Dermis microvascular lymphatic vessel endothelial cell (primary cell): ENCODE measurements around the gene DNAJB6. TPM values are rescaled to one million over a fixed set of nuclear protein-coding genes. Genes with fewer than 3 reads are reported as not detected.

Source experiments
- DNase-seq, 2 donors: peaks; one replicate each; pipeline versions ENCODE4 v3.0.0 to v3.0.0-alpha.2; 2010; ENCODE audit warnings: low read depth in 2 of 2
- total RNA-seq: library from RNA; depleted of rRNA; stranded (reverse); fragments of >200 nt; gene quantifications from 2 replicates; pipeline ENCODE4 v1.2.1, GENCODE V29; 2014

Gene DNAJB6
- total RNA-seq, 1 donor from 2014 or later: 89.1 TPM

- DNase-seq: no peak
Measured at GRCh38 chr7:157428554-157428945, 91.7 kb downstream of the DNAJB6 start.

GRCh38 chr7:157429001-157429679 is 92.3 kb downstream of the DNAJB6 start:
- DNase-seq: no peak

- DNase-seq: no peak
Measured at GRCh38 chr7:157429680-157430224, 92.9 kb downstream of the DNAJB6 start.

GRCh38 chr7:157430721-157431120 is 93.9 kb downstream of the DNAJB6 start:
- DNase-seq: no peak

- no peak for DNase-seq
Measured at GRCh38 chr7:157431173-157431950, 94.6 kb downstream of the DNAJB6 start.

GRCh38 chr7:157431951-157432540 is 95.2 kb downstream of the DNAJB6 start:
- no peak for DNase-seq

- DNase-seq: peak in 1 of 2 donors; percentile 26
Measured at GRCh38 chr7:157432541-157432956, 95.7 kb downstream of the DNAJB6 start.

GRCh38 chr7:157432957-157433576 is 96.3 kb downstream of the DNAJB6 start:
- peak; percentile 27 to 46 for DNase-seq

DNA sequence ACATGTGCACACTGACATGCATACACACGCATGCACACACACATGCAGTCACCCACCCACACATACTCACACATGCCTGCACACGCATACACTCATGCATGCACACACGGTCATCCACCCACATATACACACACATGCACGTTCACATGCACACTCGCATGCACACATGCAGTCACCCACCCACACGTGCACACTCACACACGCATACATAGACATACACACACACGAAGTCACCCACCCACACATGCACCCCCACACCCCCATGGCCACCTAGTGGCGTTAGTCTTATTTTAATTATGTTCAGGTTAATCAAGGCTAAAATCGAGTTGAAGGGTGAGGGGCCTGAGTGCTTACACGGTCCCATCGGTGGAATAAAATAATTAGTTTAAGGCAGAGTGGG is 96.8 kb downstream of the DNAJB6 start:
- DNase-seq: no peak

DNA sequence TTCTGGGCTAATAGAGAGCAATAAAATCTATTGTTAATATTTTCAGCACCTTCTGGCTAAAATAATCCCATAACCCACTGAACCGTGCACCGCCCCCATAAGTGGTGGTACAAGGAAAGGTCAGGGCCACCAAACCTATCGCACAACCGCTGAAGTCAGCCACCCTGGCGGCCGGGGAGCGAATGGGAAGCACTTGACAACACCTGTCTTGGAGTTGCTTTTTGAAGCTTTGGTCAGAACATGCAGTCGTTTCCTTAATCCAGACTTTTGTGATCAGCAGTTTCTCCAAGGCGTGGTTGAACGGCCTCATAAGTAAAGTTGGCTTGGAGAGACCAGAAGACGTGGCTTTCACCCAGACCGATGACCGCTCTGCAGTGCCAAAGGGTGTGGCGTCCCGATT is 97.4 kb downstream of the DNAJB6 start:
- DNase-seq: no peak

DNA sequence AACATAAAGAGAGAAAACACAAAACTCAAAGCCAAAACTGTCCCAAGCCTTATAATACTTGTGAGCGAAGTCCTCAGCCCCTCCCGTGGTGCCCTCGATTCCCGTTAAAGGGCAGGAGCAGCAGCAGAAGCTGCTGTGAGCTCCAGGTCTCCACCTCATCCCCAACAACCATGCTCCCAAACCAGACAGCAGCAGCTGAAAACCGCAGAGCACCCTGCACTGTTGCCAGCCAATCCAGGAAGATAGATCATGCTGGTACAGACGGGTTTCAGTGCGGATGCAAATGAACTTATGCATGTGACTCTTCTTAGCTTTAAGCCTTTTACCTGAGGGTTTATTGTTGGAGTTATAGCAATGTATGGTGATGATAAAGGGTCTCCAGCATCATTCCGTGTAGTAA is 97.9 kb downstream of the DNAJB6 start:
- DNase-seq: no peak

DNA sequence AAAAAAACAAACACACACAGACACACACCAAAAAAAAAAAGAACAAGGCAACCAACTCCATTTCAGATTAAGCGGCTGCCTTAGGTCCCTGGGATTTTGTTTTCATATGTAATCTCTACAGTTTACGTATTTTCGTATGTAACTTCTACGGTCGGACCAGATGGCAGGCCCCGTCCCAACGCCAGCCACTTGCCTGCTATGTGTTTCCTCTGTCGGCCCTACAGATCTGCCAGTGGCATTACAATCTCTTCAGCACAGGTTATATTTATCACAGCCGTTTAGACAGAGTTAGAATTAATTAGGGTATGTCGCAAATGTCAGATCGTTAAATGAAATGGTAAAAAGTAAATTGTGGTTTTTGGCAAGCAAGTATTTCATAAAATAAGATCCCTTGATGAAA is 99.3 kb downstream of the DNAJB6 start:
- no peak for DNase-seq

- no peak for DNase-seq
Measured at GRCh38 chr7:157436763-157437480, 100.1 kb downstream of the DNAJB6 start.

GRCh38 chr7:157437519-157438061 is 100.8 kb downstream of the DNAJB6 start:
- DNase-seq: no peak

GRCh38 chr7:157438121-157439025 is 101.6 kb downstream of the DNAJB6 start:
- no peak for DNase-seq

DNA sequence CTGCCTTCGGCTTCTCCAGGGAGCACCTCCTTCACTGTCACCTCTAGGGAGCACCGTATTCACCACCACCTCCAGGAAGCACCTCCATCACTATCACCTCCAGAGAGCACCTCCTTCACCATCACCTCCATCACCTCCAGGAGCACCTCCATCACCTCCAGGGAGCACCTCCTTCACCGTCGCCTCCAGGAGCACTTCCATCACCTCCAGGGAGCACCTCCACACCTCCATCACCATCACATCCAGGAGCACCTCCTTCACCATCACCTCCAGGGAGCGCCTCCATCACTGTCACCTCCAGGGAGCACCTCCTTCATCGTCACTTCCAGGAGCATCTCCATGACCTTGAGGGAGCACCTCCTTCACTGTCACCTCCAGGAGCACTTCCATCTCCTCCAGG is 102.3 kb downstream of the DNAJB6 start:
- no peak for DNase-seq

DNA sequence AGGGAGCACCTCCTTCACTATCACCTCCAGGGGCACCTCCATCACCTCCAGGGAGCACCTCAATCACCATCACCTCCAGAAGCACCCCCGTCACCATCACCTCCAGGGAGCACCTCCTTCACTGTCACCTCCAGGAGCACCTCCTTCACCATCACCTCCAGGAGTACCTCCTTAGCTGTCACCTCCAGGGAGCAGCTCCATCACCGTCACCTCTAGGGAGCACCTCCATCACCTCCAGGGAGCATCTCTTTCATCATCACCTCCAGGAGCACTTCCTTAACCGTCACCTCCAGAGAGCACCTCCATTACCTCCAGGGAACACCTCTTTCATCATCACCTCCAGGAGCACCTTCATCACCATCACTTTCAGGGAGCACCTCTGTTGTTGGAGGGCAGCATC is 103.0 kb downstream of the DNAJB6 start:
- no peak for DNase-seq

GRCh38 chr7:157440346-157441022 is 103.7 kb downstream of the DNAJB6 start:
- DNase-seq: no peak

DNA sequence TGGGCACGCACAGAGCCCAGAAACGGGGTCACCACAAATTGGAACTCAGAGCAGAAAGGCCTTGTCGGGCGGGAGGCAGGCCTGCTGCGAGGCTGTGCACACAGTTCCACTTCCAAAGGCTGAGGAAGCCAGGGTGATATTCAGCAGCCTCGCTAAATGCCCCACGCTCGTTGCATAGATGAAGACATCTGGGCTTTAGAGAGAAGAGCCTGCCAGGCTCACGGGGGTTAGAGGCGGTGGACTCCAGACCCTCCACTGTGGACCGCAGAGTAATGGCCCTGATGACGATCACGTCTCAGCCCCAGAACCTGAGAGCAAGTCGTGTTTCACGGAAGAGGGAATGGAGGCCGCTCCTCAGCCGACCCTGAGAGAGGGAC is 104.2 kb downstream of the DNAJB6 start:
- no peak for DNase-seq
